Mucosa of descending colon (tissue), 3 donors: ENCODE results near the gene TTLL8. TPM values are rescaled to one million over a fixed set of nuclear protein-coding genes. Genes with fewer than 3 reads are reported as not detected.

Experiments used
- ATAC-seq: fragments of 200-7000 bp; cut with Tn5 transposase; one replicate; pipeline ENCODE4 v1.9.1; 2020; ENCODE audit warnings: mild to moderate bottlenecking, moderate library complexity
- DNase-seq, 3 donors: peaks; one replicate each; pipeline ENCODE4 v3.0.0-alpha.2; 2020
- H3K36me3 ChIP-seq: fragments of 200-600 bp; one replicate; pipeline ENCODE4 v1.8.0; 2021; ENCODE audit warnings: low read depth, mild to moderate bottlenecking
- H3K4me1 ChIP-seq: fragments of 200-600 bp; one replicate; pipeline ENCODE4 v1.8.0; 2021; ENCODE audit warnings: low read depth, mild to moderate bottlenecking
- H3K4me3 ChIP-seq: fragments of 200-600 bp; one replicate; pipeline ENCODE4 v1.8.0; 2021; ENCODE audit warnings: mild to moderate bottlenecking
- H3K9me3 ChIP-seq: fragments of 200-600 bp; one replicate; pipeline ENCODE4 v1.8.0; 2021; ENCODE audit warnings: mild to moderate bottlenecking
- CTCF ChIP-seq: fragments of 200-600 bp; IDR thresholded peaks from one replicate; pipeline ENCODE4 v1.8.0; 2022; ENCODE audit warnings: antibody characterized with exemption, mild to moderate bottlenecking
- intact Hi-C, 2 donors: fragments of 100-400 bp; cut with DNase I in 1 of 2; cut with micrococcal nuclease in 1 of 2; formaldehyde crosslinking; loops; one replicate each; pipeline versions ENCODE4 v1.11.0 to v1.11.1; 2022; cut with DNase I, micrococcal nuclease
- long read RNA-seq, 2 donors: library from polyadenylated mRNA; unstranded; transcript quantifications; one replicate each; pipeline ENCODE4 v2.0.0, GENCODE V29; 2019 to 2021
- total RNA-seq, 3 donors: library from RNA; stranded (reverse); fragmentation: NEBNext Ultra II Directional in 2 of 3; extraction: Animal tissue kit (Norgen Biotek cat#: 25700) in 2 of 3; gene quantifications; one replicate each; pipeline versions ENCODE4 v1.2.1 to v1.2.4, GENCODE V29; 2021 to 2023
- donor health status: DM: no; HTN: no; CAD: no; lungs with moderate emphysema.
- donor health status: DM: no; HTN: no; CAD: no.
- donor health status: DM: no; HTN: yes; CAD: no.

TTLL8 gene
- total RNA-seq, result not detected
- long read RNA-seq, donor 1, result 0 reads
- long read RNA-seq, donor 2, result 0 reads

- H3K4me3 ChIP-seq, result no peak within 1 kb of the TSS
- H3K36me3 ChIP-seq, result no peaks in the 10 kb centered on the region
- no peaks in the 10 kb centered on the region for H3K4me1 ChIP-seq
- intact Hi-C loops, result no loop called here
- ATAC-seq (no peak), DNase-seq (peak in 1 of 3 donors; percentile 39)
- H3K9me3 ChIP-seq, result peaks cover 3% of the 10 kb centered on the region
- TF ChIP-seq CTCF, result no peak
Measured at GRCh38 chr22:50058061-50058905, at the start of gene TTLL8. TSS of gene TTLL8 (minus strand) at chr22:50058298.

GRCh38 chr22:50107529-50107928 lies 49.4 kb upstream of the TTLL8 start:
- Histone ChIP-seq H3K36me3 (no peaks in the 10 kb centered on the region), H3K9me3 (no peaks in the 10 kb centered on the region), H3K4me3 (no peak overlapping the region), H3K4me1 (no peaks in the 10 kb centered on the region)
- DNase-seq (no peak), ATAC-seq (no peak)
- no peak for TF ChIP-seq CTCF
- intact Hi-C loops, result no loop called here

- Histone ChIP-seq H3K9me3 (no peaks in the 10 kb centered on the region), H3K4me1 (no peaks in the 10 kb centered on the region), H3K36me3 (no peaks in the 10 kb centered on the region), H3K4me3 (no peak overlapping the region)
- DNase-seq, result peak in 1 of 3 donors; percentile 25
- no peak for TF ChIP-seq CTCF
- intact Hi-C loops, result no loop called here
- no peak for ATAC-seq
Measured at GRCh38 chr22:50105208-50106100, 47.4 kb upstream of the TTLL8 start.

- H3K36me3 ChIP-seq, result no peaks in the 10 kb centered on the region
- H3K9me3 ChIP-seq, result no peaks in the 10 kb centered on the region
- intact Hi-C loops, result no loop called here
- no peak for TF ChIP-seq CTCF
- no peak overlapping the region for H3K4me3 ChIP-seq
- peak; percentile 25 for ATAC-seq
- H3K4me1 ChIP-seq, result no peaks in the 10 kb centered on the region
- no peak for DNase-seq
Measured at GRCh38 chr22:50104141-50104544, 46.0 kb upstream of the TTLL8 start.

- Histone ChIP-seq H3K4me1 (no peaks in the 10 kb centered on the region), H3K36me3 (no peaks in the 10 kb centered on the region), H3K9me3 (no peaks in the 10 kb centered on the region), H3K4me3 (no peak overlapping the region)
- DNase-seq (no peak), ATAC-seq (peak; percentile 33)
- intact Hi-C loops, result no loop called here
- no peak for TF ChIP-seq CTCF
Measured at GRCh38 chr22:50102946-50103345, 44.8 kb upstream of the TTLL8 start.
